SJCRH30 (cell line): ENCODE results near the gene UBE2Q2. TPM values are rescaled to one million over a fixed set of nuclear protein-coding genes. Genes with fewer than 3 reads are reported as not detected.

Source experiments
- DNase-seq, 2 experiments: peaks; one replicate each; pipeline ENCODE4 v3.0.0-alpha.2; 2015 to 2020
- H3K27ac ChIP-seq: fragments of 250-450 bp; sonication (Bioruptor Pico); 2 replicates; pipeline ENCODE4 v1.5.1; 2020; ENCODE audit warnings: mild to moderate bottlenecking, moderate library complexity
- H3K27me3 ChIP-seq: fragments of 250-450 bp; sonication (Bioruptor Pico); 2 replicates; pipeline ENCODE4 v1.5.1; 2020; ENCODE audit warnings: mild to moderate bottlenecking, moderate library complexity
- H3K36me3 ChIP-seq: fragments of 250-450 bp; sonication (Bioruptor Pico); 2 replicates; pipeline ENCODE4 v1.5.1; 2020; ENCODE audit warnings: mild to moderate bottlenecking, moderate library complexity
- H3K4me1 ChIP-seq: fragments of 250-450 bp; sonication (Bioruptor Pico); 2 replicates; pipeline ENCODE4 v1.5.1; 2020; ENCODE audit warnings: mild to moderate bottlenecking, moderate library complexity
- H3K4me3 ChIP-seq: fragments of 250-450 bp; sonication (Bioruptor Pico); 2 replicates; pipeline ENCODE4 v1.5.1; 2020; ENCODE audit warnings: mild to moderate bottlenecking, moderate library complexity
- H3K9me3 ChIP-seq: fragments of 250-450 bp; sonication (Bioruptor Pico); replicated peaks from 2 replicates; pipeline ENCODE4 v1.5.1; 2020; ENCODE audit warnings: mild to moderate bottlenecking, moderate library complexity
- total RNA-seq: library from RNA; depleted of rRNA; stranded (reverse); fragments of >200 nt; shearing (Covaris generic); gene quantifications from 2 replicates; pipeline ENCODE4 v1.2.3, GENCODE V29; 2014

The UBE2Q2 gene
- total RNA-seq, 1 experiment from 2014 or later = 31.5 TPM

GRCh38 chr15:75815811-75816719, 27.2 kb upstream of the UBE2Q2 start:
- 0 out of 2 replicates have a peak, but pooled peaks cover 2% of the 10 kb centered on the region for H3K9me3 ChIP-seq
- no peaks in the 10 kb centered on the region for H3K36me3 ChIP-seq
- no peaks in the 10 kb centered on the region for H3K4me1 ChIP-seq
- no peaks in the 10 kb centered on the region for H3K27me3 ChIP-seq
- no peak for DNase-seq
- no peak overlapping the region for H3K4me3 ChIP-seq
- no peak overlapping the region for H3K27ac ChIP-seq

- no peaks in the 10 kb centered on the region for H3K4me1 ChIP-seq
- peak overlapping the region; percentile 56 for H3K4me3 ChIP-seq
- no peaks in the 10 kb centered on the region for H3K27me3 ChIP-seq
- H3K9me3 ChIP-seq = 0 out of 2 replicates have a peak, but pooled peaks cover 2% of the 10 kb centered on the region
- H3K27ac ChIP-seq = peak overlapping the region; percentile 39
- H3K36me3 ChIP-seq = no peaks in the 10 kb centered on the region
- DNase-seq = peak in 1 of 2 experiments; percentile 66
Observed at GRCh38 chr15:75817138-75817935, 25.9 kb upstream of the UBE2Q2 start.

GRCh38 chr15:75820206-75820605, 23.0 kb upstream of the UBE2Q2 start:
- H3K36me3 ChIP-seq = no peaks in the 10 kb centered on the region
- no peaks in the 10 kb centered on the region for H3K9me3 ChIP-seq
- peaks cover 8% of the 10 kb centered on the region; the same call in 1 of the 2 replicates for H3K4me1 ChIP-seq
- DNase-seq = no peak
- no peaks in the 10 kb centered on the region for H3K27me3 ChIP-seq
- no peak overlapping the region for H3K4me3 ChIP-seq
- H3K27ac ChIP-seq = no peak overlapping the region

- H3K36me3 ChIP-seq = no peaks in the 10 kb centered on the region
- H3K27me3 ChIP-seq = no peaks in the 10 kb centered on the region
- no peak for DNase-seq
- H3K4me3 ChIP-seq = no peak overlapping the region
- H3K4me1 ChIP-seq = peaks cover 8% of the 10 kb centered on the region; the same call in 1 of the 2 replicates
- no peak overlapping the region for H3K27ac ChIP-seq
- no peaks in the 10 kb centered on the region for H3K9me3 ChIP-seq
Observed at GRCh38 chr15:75821786-75822345, 21.4 kb upstream of the UBE2Q2 start.

GRCh38 chr15:75822685-75823278, 20.5 kb upstream of the UBE2Q2 start:
- Histone ChIP-seq H3K27ac (no peak overlapping the region), H3K9me3 (no peaks in the 10 kb centered on the region), H3K4me1 (peaks cover 8% of the 10 kb centered on the region; the same call in 1 of the 2 replicates), H3K27me3 (no peaks in the 10 kb centered on the region), H3K4me3 (no peak overlapping the region), H3K36me3 (no peaks in the 10 kb centered on the region)
- no peak for DNase-seq

DNA sequence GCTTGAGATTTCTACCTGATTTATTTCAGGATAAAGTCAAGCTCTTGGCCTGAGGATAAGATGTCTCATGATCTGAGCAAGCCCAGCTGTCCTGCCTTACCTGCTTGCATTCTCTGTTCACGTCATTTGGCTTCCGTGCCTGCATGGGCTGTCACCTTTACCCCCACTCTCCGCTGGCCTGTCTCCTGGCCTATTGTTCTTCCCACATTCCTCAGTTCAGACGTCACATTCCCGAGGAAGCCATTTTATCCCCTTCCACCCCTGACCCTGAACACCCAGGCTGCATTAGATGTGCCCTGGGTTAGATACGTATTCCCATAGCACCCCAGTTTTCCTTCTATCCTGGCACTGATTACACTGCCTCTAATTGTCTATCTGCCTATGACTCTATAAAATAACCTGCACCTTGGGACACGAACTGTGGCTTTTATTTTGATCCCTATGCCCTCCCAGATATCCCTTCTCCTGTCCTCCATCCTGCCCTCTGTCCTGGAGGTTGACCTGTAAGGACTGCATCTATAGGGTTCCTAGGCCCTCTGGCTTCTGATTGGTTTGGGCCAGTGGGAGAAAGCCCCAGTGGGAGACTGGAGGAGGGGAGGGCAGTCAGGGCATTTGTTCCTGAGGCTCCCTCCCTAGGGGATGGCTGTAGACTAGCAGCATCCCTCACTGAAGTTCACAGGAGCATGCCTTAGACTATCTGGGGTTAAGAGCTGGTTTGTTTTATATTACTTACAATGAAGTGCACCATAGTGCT, 19.2 kb upstream of the UBE2Q2 start:
- Histone ChIP-seq H3K27me3 (no peaks in the 10 kb centered on the region), H3K4me1 (peaks cover 8% of the 10 kb centered on the region; the same call in 1 of the 2 replicates), H3K9me3 (no peaks in the 10 kb centered on the region), H3K27ac (no peak overlapping the region), H3K4me3 (peak overlapping the region; percentile 11; the same call in 1 of the 2 replicates), H3K36me3 (no peaks in the 10 kb centered on the region)
- peak; percentile 22 to 35 for DNase-seq

DNA sequence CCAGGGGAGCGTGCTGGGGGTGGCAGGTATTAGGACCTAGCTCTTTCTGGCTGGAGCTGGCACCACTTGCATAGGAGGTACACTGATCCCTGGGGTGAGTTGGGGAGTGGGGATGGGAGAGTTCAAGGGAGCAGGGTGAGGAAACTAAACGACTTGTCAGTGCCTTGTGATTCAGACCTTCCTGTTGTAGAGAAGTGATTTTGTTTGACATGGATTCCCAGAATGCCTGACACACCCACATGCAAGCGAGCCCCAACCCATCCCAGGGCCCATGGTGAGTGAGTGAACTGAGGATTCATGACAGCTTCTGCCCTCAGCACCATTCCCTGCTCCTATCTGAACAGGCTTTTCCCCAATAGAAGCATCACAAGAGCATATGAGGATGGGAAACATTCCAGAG, 15.6 kb upstream of the UBE2Q2 start:
- no peaks in the 10 kb centered on the region for H3K36me3 ChIP-seq
- no peaks in the 10 kb centered on the region for H3K9me3 ChIP-seq
- H3K4me3 ChIP-seq = no peak overlapping the region
- no peak overlapping the region for H3K27ac ChIP-seq
- H3K4me1 ChIP-seq = peaks cover 13% of the 10 kb centered on the region; the same call in 1 of the 2 replicates
- no peak for DNase-seq
- no peaks in the 10 kb centered on the region; the same call in 1 of the 2 replicates for H3K27me3 ChIP-seq

DNA sequence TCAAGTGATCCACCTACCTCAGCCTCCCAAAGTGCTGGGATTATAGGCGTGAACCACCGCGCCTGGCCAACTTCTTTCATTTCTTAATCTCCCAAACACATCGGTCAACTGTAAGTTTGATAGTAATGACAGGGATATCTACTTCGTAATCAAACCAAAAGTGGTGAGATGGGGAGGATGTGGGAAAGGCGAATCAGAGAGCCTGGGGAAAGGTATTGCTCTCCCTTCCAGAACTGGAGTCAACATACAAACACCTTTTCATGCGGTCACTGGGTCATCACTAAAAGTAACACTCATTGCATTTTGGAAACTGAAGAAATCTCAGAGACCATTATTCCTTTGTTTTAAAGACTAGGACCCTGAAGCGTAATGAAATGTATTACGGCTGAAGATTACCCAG, 14.8 kb upstream of the UBE2Q2 start:
- no peak overlapping the region for H3K4me3 ChIP-seq
- no peaks in the 10 kb centered on the region; the same call in 1 of the 2 replicates for H3K27me3 ChIP-seq
- H3K27ac ChIP-seq = no peak overlapping the region
- no peak for DNase-seq
- H3K4me1 ChIP-seq = peaks cover 13% of the 10 kb centered on the region; the same call in 1 of the 2 replicates
- no peaks in the 10 kb centered on the region for H3K36me3 ChIP-seq
- no peaks in the 10 kb centered on the region for H3K9me3 ChIP-seq

DNA sequence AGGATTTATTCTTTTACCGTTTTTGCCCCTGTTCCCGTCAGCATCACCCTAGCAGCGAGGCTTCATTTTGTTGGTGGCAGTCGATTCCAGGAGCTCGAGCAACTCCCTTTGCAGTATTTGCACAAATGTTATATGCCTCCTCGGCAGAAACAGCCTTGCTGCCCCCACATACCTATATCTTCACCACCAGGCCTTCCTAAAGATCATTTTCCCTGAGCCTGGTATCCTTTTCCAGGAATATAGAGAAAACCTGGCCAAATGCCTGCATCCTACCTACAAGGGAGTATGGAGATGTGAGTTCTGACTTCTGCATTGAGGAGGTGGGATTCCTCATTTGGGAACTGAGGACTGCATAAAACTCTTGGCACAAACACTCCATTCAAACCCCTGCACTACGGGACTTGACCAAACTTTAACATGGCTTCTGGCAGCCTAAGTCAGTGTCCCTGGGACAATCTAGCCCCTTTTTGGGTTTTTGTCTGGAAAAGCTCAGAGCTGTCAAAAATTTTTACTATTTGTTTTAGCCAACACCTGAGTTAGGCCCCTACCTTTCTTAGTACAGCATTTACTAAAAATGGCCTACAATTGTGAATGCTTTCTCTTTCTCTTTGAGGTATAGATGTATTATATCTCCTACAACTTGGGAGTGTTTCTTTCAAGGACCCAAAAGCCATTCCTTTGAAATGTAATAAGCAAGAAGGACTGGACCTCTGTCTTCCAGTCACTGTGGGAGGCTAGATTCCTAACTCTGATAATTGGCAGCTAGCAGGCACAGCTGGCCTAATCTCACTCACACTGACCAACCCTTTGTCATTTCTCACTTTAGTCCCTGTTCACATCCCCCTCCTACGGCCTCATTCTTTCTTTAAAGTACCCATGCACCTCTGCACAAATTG, 12.1 kb upstream of the UBE2Q2 start:
- peak in 1 of 2 experiments; percentile 22 for DNase-seq
- no peaks in the 10 kb centered on the region; the same call in 1 of the 2 replicates for H3K27me3 ChIP-seq
- H3K4me1 ChIP-seq = peaks cover 6% of the 10 kb centered on the region; the same call in 1 of the 2 replicates
- no peaks in the 10 kb centered on the region for H3K36me3 ChIP-seq
- H3K27ac ChIP-seq = no peak overlapping the region
- H3K9me3 ChIP-seq = no peaks in the 10 kb centered on the region
- no peak overlapping the region for H3K4me3 ChIP-seq

DNA sequence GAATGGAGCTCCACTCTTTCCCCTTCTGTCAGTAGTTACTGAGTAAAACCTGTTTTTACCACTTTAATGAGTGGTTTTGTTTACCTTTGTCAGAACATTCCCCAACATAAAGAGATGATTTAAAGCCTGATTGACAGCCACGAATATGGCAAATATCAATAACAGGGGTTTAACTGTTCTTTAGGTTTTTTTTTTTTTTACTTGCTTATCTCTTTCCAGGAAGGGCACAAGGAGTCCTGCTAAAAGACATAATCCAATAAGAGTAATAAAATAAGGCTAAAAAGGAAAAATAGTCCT, 11.5 kb upstream of the UBE2Q2 start:
- H3K4me1 ChIP-seq = peaks cover 6% of the 10 kb centered on the region; the same call in 1 of the 2 replicates
- no peak for DNase-seq
- no peak overlapping the region for H3K27ac ChIP-seq
- no peaks in the 10 kb centered on the region; the same call in 1 of the 2 replicates for H3K27me3 ChIP-seq
- H3K36me3 ChIP-seq = no peaks in the 10 kb centered on the region
- H3K9me3 ChIP-seq = no peaks in the 10 kb centered on the region
- no peak overlapping the region for H3K4me3 ChIP-seq

GRCh38 chr15:75832114-75832513, 11.1 kb upstream of the UBE2Q2 start:
- H3K9me3 ChIP-seq = no peaks in the 10 kb centered on the region
- no peak overlapping the region for H3K27ac ChIP-seq
- no peaks in the 10 kb centered on the region for H3K36me3 ChIP-seq
- no peaks in the 10 kb centered on the region; the same call in 1 of the 2 replicates for H3K27me3 ChIP-seq
- DNase-seq = no peak
- H3K4me3 ChIP-seq = no peak overlapping the region
- peaks cover 6% of the 10 kb centered on the region; the same call in 1 of the 2 replicates for H3K4me1 ChIP-seq

DNA sequence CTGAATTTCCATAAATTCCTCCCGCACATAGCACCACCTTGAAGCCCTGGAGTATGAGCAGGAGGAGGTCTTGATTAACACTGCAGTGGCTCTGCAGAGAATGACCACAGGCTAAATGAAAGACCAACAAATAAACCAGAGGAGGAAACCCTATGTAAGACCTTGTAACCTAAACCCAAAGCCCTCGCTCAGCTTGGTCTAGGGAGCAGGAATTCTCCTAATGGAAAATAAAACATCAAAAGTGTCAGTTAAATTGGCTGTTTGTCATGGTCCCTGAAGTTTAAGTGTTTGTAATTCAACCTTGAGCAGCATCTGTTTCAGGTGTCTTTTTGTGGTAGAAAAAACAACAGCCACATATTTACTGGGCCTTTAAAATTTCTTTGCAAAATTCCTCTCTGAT, 9.2 kb upstream of the UBE2Q2 start:
- H3K9me3 ChIP-seq = no peaks in the 10 kb centered on the region
- DNase-seq = no peak

More for the DNA sequence above, 9.2 kb upstream of the UBE2Q2 start:
- Histone ChIP-seq H3K4me3 (no peak overlapping the region), H3K27ac (no peak overlapping the region), H3K36me3 (no peaks in the 10 kb centered on the region), H3K27me3 (no peaks in the 10 kb centered on the region; the same call in 1 of the 2 replicates), H3K4me1 (peaks cover 6% of the 10 kb centered on the region; the same call in 1 of the 2 replicates)
